GM12872 (cell line): ENCODE data around the gene RAC2.

Source experiments
- TF ChIP-seq, protein P1 (sequence below): IDR thresholded peaks from 3 replicates; pipeline ENCODE4 v1.5.1; 2011; ENCODE audit warnings: low read depth, mild to moderate bottlenecking, low read length, moderate library complexity; ENCODE audit not compliant: insufficient read depth

Gene RAC2

DNA sequence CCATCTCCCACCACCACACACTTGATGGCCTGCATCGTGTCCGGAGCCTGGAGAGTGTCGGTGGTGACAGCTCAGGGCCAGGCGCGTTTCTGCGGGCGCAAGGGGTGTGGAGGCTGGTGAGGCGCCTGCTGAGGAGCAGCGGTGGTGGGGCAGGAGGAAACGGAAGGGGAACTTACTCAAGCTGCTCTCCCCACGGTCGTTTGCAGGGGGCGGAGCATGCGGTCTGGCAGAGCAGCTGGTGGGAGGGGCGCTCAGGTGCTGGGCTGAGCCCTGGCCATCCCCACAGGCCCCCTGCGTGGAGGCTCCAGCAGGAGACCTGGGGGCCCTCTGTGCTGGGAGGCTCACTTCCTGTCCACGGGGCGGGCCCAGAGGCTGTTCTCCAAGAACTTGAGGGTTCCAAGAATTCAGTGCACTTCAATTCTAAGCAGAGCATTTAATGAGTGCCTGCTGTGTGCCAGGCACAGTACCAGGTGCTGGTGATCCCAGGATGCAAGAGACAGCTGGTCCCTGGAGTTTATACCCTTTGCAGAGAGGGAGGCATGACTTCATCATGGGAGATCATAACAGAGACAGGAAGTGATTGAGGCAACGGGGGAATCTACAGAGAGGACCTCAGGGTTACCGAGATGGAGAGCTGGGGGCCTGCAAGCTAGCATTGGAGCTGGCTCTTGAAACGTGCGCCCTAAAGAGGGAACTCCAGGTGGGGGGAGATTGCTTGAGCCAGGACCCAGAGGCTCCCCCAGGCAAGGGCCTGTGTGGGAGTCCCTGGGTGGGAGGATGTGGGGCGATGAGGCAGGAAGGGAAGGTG is at the start of gene RAC2:
Gene RAC2 (minus strand): TSS at position 156 of the 808 bp plus-strand sequence. CDS start 121 bp downstream, at position 35.
- TF ChIP-seq, protein P1, sequence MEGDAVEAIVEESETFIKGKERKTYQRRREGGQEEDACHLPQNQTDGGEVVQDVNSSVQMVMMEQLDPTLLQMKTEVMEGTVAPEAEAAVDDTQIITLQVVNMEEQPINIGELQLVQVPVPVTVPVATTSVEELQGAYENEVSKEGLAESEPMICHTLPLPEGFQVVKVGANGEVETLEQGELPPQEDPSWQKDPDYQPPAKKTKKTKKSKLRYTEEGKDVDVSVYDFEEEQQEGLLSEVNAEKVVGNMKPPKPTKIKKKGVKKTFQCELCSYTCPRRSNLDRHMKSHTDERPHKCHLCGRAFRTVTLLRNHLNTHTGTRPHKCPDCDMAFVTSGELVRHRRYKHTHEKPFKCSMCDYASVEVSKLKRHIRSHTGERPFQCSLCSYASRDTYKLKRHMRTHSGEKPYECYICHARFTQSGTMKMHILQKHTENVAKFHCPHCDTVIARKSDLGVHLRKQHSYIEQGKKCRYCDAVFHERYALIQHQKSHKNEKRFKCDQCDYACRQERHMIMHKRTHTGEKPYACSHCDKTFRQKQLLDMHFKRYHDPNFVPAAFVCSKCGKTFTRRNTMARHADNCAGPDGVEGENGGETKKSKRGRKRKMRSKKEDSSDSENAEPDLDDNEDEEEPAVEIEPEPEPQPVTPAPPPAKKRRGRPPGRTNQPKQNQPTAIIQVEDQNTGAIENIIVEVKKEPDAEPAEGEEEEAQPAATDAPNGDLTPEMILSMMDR = no peak

DNA sequence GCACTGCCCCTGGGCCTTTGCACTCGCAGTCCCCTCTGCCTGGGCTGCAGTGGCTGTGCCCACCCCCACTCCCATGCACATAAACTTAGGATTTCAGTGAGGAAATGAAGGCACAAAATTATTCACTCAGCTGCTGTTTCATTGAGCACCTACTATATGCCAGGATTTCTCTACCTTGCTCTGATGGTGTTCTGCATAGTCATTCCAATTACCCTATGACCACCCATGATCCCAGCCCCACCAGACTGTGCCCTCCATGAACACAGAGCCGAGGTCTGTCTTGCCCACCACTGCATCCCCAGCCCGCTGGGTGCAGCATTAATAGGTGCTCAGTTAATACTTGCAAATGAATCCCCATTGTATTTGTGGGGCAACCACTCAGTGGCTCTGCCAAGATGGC is 49.1 kb upstream of the RAC2 start:
- TF ChIP-seq, protein P1 = no peak

DNA sequence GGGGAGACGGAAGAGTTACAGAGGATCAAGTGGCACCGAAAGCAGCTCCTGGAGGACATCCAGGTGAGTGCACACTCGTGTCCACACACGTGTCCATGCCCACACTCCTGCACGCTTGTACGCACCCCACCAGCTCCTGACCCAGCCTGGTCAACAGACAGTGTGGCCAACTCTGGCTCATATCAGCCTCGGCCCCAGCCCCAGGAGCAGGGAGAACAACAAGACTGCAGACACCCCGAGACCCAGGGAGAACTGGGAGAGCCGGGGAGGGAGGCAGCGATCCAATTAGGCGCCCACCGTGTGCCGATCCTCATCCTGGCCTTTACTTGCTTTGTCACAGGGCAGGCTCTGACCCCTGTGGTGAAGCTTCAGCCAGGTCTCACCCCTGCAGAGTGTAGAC is 48.6 kb upstream of the RAC2 start:
- TF ChIP-seq, protein P1 = no peak

DNA sequence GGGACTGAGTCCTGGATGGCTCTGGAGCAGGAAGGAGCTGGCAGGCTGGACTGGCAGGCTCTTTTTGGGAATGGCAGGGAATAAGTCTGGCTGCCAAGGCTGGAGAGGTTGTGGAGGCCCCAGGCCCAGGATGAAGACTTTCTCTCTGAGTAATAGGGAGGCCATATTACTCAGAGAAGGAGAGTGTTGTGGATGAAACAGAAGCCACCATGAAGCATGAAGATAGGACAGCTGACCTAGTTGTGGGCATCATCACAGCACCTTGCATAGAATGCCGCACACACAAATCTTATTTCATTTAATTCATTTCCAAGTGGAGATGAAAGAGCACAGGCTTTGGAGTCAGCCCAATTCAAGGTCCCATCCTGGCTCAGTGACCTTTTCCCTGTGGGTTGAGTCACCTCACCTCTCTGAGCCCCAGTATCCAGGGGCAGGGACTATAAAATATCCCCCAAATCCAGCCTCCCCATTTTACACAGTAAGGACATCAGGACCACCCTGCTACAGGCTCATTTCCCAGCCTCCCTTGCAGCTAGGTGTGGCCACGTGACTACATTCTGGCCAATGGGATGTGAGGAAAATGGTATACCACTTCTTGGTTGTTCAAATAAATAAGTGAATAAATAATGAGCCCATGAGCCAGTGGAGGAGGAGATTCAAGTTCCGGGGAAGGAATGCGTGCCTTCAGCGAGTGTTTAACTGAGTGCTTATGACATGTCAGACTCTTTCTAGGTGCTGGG is 47.7 kb upstream of the RAC2 start:
- TF ChIP-seq, protein P1 = no peak

DNA sequence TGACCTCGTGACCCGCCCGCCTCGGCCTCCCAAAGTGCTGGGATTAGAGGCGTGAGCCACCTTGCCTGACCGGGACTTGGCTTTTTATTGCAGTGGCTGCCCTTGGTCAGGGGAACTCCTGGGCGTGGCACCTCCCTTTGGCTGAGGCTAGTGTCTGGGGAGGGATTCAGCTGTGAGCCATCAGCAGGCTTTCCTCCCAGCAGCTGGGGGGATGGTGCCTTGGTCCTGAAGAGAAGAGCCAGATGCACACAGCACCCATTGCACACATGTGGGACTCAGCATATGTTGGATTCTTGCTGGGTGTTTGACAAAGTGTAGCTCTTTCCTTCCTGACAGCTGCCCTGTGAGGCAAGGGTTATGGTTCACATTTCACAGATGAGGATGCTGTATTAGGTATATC is 46.7 kb upstream of the RAC2 start:
- TF ChIP-seq, protein P1 = no peak

DNA sequence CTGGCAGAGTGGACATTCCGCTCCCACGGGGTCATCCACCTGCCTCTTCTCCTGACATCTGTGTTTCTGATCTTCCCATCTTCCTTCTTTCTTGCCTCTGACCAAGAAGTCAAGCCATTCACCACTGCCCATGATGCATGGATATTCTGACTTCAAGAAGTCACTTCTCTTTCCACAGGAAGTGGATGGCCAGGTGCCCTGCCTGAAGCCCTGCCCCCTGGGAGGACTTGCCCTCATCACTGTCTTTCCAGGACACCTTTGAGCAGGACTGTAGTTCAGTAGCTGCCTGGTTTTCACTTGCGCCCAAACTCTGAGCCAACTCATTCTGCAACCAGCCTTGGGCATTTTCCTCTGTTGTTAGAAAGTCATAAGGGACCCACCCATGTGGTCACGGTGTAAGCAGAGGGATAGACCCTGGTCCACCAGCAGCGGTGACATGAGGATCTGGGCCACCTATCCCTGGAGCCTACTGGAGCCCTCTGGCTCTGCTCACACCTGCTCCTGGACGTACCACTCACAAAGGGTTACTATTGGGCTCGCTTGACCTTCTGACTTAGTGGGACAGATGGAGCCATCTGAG is 45.2 kb upstream of the RAC2 start:
- TF ChIP-seq, protein P1 = no peak

DNA sequence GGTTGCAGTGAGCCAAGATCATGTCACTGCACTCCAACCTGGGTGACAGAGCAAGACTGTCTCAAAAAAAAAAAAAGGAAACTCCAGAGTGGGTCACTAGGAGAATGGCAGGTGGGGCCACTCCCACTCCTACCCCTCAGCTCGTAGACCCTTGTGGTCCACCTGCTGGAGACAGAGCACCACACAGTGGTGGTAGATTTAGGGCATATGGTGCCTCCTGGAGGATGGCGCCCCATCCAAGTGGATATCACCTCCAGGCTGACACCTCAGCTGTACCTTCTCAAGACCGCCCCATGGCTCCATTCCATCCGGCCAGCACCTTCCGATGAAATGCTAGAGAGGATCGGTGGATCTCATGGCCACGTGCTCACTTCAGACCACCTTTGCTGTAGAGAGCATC is 44.5 kb upstream of the RAC2 start:
- TF ChIP-seq, protein P1 = no peak
